Calu3 (cell line): ENCODE data around the gene CCDC97. TPM values are rescaled to one million over a fixed set of nuclear protein-coding genes. Genes with fewer than 3 reads are reported as not detected.

Experiments used
- BruUV-seq: library from RNA; stranded (reverse); fragments of 400-500 nt; replicated peaks from 2 replicates; lab custom pipeline; 2021; lab: Mats Ljungman, UMichigan
- CTCF ChIA-PET: fragments of 300-600 bp; sonication (Branson Sonifier 250); formaldehyde crosslinking; loops from one replicate; lab custom pipeline; 2022; ENCODE audit warnings: antibody characterized with exemption; lab: Charles Lee
- DNase-seq: peaks from one replicate; pipeline ENCODE4 v3.0.0; 2022
- H3K27ac Mint-ChIP-seq: one replicate; pipeline ENCODE4 v1.8.0; 2022; ENCODE audit warnings: mixed read lengths; ENCODE audit not compliant: unreplicated experiment
- H3K27me3 Mint-ChIP-seq: one replicate; pipeline ENCODE4 v1.8.0; 2022; ENCODE audit warnings: mixed read lengths; ENCODE audit not compliant: unreplicated experiment
- H3K36me3 Mint-ChIP-seq: one replicate; pipeline ENCODE4 v1.8.0; 2022; ENCODE audit warnings: mild to moderate bottlenecking, moderate library complexity, mixed read lengths; ENCODE audit not compliant: insufficient read depth, unreplicated experiment
- H3K4me1 Mint-ChIP-seq: one replicate; pipeline ENCODE4 v1.8.0; 2022; ENCODE audit warnings: mild to moderate bottlenecking, low read depth, mixed read lengths; ENCODE audit not compliant: unreplicated experiment
- H3K4me3 Mint-ChIP-seq: one replicate; pipeline ENCODE4 v1.8.0; 2022; ENCODE audit warnings: mild to moderate bottlenecking, low read depth, moderate library complexity, mixed read lengths; ENCODE audit not compliant: unreplicated experiment
- H3K9me3 Mint-ChIP-seq: one replicate; pipeline ENCODE4 v1.8.0; 2022; ENCODE audit warnings: low read depth, mixed read lengths; ENCODE audit not compliant: unreplicated experiment
- intact Hi-C: fragments of 100-400 bp; cut with micrococcal nuclease; formaldehyde crosslinking; loops from one replicate; pipeline ENCODE4 v1.10.0; 2022; ENCODE audit not compliant: unreplicated experiment
- total RNA-seq: library from RNA; stranded (reverse); gene quantifications from 2 replicates; pipeline ENCODE4 v1.2.3, GENCODE V29; 2022
- TF ChIP-seq, protein P1 (sequence below): fragments of 200-600 bp; IDR thresholded peaks from one replicate; pipeline ENCODE4 v1.8.0; 2022; ENCODE audit warnings: antibody characterized with exemption; ENCODE audit not compliant: unreplicated experiment

CCDC97 gene
- total RNA-seq, 1 experiment from 2014 or later: 45.8 TPM

DNA sequence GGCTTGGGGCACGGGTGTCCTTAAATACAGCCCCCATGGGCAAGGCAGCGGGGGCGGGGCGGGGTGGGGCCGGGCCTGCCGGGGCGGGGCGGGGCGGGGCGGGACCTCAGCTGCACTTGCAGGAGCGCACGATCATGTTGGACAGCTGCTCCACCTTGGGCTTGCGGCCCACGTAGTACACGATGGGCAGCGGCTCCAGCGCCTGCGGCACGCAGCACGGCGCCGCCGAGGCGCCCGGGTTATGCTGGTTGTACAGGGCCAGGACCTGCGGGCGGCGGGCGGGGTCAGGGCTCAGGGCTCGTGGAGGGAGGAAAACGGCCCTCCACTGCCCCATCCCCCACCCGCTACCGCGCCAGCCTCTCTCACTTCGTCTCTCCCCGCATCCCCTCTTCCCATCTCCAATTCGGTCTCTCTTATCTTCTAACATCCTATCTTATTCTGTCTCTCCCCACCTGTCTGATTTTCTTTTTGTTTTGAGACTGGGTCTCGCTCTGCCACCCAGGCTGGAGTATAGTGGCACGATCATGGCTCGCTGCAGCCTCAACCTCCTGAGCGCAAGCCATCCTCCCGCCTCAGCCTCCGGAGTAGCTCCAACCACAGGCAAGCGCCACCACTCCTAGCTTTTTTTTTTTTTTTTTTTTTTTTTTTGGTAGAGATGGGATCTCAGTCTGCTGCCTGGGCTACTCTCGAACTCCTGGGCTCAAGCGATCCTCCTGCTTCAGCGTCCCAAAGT lies 21.1 kb downstream of the CCDC97 start:
- BruUV-seq: no TSS peak
- no peak for DNase-seq
- Mint-ChIP-seq H3K27ac (no peak overlapping the region), H3K36me3 (peaks cover 39% of the 10 kb centered on the region), H3K9me3 (no peaks in the 10 kb centered on the region), H3K27me3 (no peaks in the 10 kb centered on the region), H3K4me3 (no peak overlapping the region), H3K4me1 (peaks cover 13% of the 10 kb centered on the region)
- TF ChIP-seq, protein P1, sequence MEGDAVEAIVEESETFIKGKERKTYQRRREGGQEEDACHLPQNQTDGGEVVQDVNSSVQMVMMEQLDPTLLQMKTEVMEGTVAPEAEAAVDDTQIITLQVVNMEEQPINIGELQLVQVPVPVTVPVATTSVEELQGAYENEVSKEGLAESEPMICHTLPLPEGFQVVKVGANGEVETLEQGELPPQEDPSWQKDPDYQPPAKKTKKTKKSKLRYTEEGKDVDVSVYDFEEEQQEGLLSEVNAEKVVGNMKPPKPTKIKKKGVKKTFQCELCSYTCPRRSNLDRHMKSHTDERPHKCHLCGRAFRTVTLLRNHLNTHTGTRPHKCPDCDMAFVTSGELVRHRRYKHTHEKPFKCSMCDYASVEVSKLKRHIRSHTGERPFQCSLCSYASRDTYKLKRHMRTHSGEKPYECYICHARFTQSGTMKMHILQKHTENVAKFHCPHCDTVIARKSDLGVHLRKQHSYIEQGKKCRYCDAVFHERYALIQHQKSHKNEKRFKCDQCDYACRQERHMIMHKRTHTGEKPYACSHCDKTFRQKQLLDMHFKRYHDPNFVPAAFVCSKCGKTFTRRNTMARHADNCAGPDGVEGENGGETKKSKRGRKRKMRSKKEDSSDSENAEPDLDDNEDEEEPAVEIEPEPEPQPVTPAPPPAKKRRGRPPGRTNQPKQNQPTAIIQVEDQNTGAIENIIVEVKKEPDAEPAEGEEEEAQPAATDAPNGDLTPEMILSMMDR: no peak
- intact Hi-C loops: no loop called here
- CTCF ChIA-PET: interaction anchor here (0.7 kb wide), 1 partner anchor 13 kb away, joined by 3 read pairs; no protein-coding TSS in a partner anchor

DNA sequence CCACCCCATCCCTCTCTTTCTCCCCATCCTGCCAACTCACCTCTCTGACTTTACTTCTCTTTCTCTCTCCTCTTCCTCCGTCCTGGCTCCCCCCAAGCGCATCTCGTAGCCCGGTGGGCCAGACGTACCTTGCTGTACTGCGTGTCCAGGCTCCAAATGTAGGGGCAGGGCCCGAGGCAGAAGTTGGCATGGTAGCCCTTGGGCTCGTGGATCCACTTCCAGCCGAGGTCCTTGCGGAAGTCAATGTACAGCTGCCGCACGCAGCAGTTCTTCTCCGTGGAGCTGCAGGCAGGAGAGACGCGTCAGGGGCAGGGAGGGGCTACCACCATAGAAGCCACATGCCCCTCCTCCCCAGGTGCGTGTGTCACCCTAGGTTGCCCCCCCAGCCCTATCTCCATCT lies 22.0 kb downstream of the CCDC97 start:
- Mint-ChIP-seq H3K4me1 (peaks cover 4% of the 10 kb centered on the region), H3K27me3 (no peaks in the 10 kb centered on the region), H3K36me3 (peaks cover 30% of the 10 kb centered on the region), H3K27ac (no peak overlapping the region), H3K4me3 (no peak overlapping the region), H3K9me3 (no peaks in the 10 kb centered on the region)
- no peak for DNase-seq
- BruUV-seq: no TSS peak
- CTCF ChIA-PET: no interaction called here
- intact Hi-C loops: no loop called here
- TF ChIP-seq, protein P1: no peak

DNA sequence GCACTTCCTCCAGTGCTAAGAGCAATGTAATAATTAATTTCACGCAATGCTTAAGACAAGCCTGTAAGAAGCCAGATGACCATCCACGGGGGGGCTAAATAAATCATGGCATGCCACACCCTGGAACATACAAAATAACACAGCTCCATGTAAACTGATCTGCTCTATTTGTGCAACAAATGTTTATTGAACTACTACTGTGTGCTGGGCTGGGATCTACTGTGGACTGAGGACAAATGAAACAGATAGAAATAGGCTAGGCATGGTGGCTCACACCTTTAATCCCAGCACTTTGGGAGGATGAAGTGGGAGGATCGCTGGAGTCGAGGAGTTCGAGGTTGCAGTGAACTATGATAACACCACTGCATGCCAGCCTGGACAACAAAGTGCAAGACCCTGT lies 22.5 kb downstream of the CCDC97 start:
- Mint-ChIP-seq H3K27ac (no peak overlapping the region), H3K27me3 (no peaks in the 10 kb centered on the region), H3K36me3 (peaks cover 27% of the 10 kb centered on the region), H3K9me3 (no peaks in the 10 kb centered on the region), H3K4me3 (no peak overlapping the region), H3K4me1 (no peaks in the 10 kb centered on the region)
- no TSS peak for BruUV-seq
- CTCF ChIA-PET: no interaction called here
- intact Hi-C loops: no loop called here
- TF ChIP-seq, protein P1: no peak
- no peak for DNase-seq

DNA sequence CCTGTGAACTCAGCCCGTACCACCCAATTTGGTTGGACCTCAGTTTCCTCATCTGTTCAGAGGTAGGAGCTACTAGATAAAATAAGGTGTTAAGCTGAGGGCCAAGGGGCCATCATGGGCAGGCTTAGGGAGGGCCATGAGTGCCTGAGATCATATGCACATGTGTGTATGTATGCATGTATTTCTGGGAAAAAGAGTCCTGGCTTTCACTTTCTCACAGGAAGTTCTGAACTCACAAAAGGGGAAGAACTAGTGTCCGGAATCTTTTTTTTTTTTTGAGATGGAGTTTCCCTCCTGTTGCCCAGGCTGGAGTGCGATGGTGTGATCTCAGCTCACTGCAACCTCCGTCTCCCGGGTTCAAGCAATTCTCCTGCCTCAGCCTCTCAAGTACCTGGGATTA lies 24.8 kb downstream of the CCDC97 start:
- H3K27me3 Mint-ChIP-seq: no peaks in the 10 kb centered on the region
- H3K4me1 Mint-ChIP-seq: no peaks in the 10 kb centered on the region
- TF ChIP-seq, protein P1: no peak
- BruUV-seq: no TSS peak
- no peak for DNase-seq
- peaks cover 10% of the 10 kb centered on the region for H3K36me3 Mint-ChIP-seq
- H3K9me3 Mint-ChIP-seq: no peaks in the 10 kb centered on the region
- intact Hi-C loops: no loop called here
- CTCF ChIA-PET: no interaction called here
- no peak overlapping the region for H3K27ac Mint-ChIP-seq
- no peak overlapping the region for H3K4me3 Mint-ChIP-seq
